ENCODE data around the gene MICAL3. TPM values are rescaled to one million over a fixed set of nuclear protein-coding genes. Genes with fewer than 3 reads are reported as not detected.

The MICAL3 gene
- total RNA-seq, 4 donors from 2014 or later: 6.0 to 9.8 (median 8.1) TPM

GRCh38 chr22:17807086-17807485 lies 217.3 kb downstream of the MICAL3 start:
- H3K4me1 ChIP-seq: peaks cover 21 to 22% of the 10 kb centered on the region in 2 donors
- in situ Hi-C loops (cut with MboI; ENCODE audit: low sequenced_read_pairs in 4 of 4): no loop called here
- H3K27me3 ChIP-seq: no peaks in the 10 kb centered on the region
- peaks cover 0 to 6% of the 10 kb centered on the region in 2 donors for H3K36me3 ChIP-seq
- DNase-seq (no peak), ATAC-seq (no peak)
- no peaks in the 10 kb centered on the region for H3K9me3 ChIP-seq
- H3K4me3 ChIP-seq: no peak overlapping the region
- TF ChIP-seq CTCF (IDR thresholded peaks at IDR 0.05 in 4 of 5, conservative IDR thresholded peaks at IDR 0.05 in 1 of 5) (no peak), POLR2A (IDR thresholded peaks at IDR 0.05) (no peak)
- H3K27ac ChIP-seq: peak overlapping the region; percentile 77 to 85 (median 82)
- intact Hi-C loops (cut with DNase I; ENCODE audit: low total_unique reads): no loop called here

- intact Hi-C loops (cut with DNase I; ENCODE audit: low total_unique reads) (no loop called here), in situ Hi-C loops (cut with MboI; ENCODE audit: low sequenced_read_pairs in 4 of 4) (no loop called here)
- H3K27me3 ChIP-seq: no peaks in the 10 kb centered on the region
- DNase-seq (no peak), ATAC-seq (no peak)
- no peaks in the 10 kb centered on the region for H3K9me3 ChIP-seq
- peaks cover 0 to 6% of the 10 kb centered on the region in 2 donors for H3K36me3 ChIP-seq
- TF ChIP-seq POLR2A (IDR thresholded peaks at IDR 0.05): no peak
- no peak for TF ChIP-seq CTCF (IDR thresholded peaks at IDR 0.05 in 4 of 5, conservative IDR thresholded peaks at IDR 0.05 in 1 of 5)
- peaks cover 21 to 22% of the 10 kb centered on the region in 2 donors for H3K4me1 ChIP-seq
- H3K4me3 ChIP-seq: no peak overlapping the region
- H3K27ac ChIP-seq: peak overlapping the region in 3 of 4 donors; percentile 77 to 85 (median 84)
Observed at GRCh38 chr22:17806437-17806836, 217.9 kb downstream of the MICAL3 start.

GRCh38 chr22:17804331-17805080 lies 219.9 kb downstream of the MICAL3 start:
- Histone ChIP-seq H3K36me3 (no peaks in the 10 kb centered on the region), H3K27ac (no peak overlapping the region), H3K4me3 (no peak overlapping the region), H3K9me3 (no peaks in the 10 kb centered on the region), H3K27me3 (no peaks in the 10 kb centered on the region), H3K4me1 (peaks cover 21 to 22% of the 10 kb centered on the region in 2 donors)
- TF ChIP-seq CTCF (IDR thresholded peaks at IDR 0.05 in 4 of 5, conservative IDR thresholded peaks at IDR 0.05 in 1 of 5) (no peak), POLR2A (IDR thresholded peaks at IDR 0.05) (no peak)
- in situ Hi-C loops (cut with MboI; ENCODE audit: low sequenced_read_pairs in 4 of 4): no loop called here
- ATAC-seq: no peak
- intact Hi-C loops (cut with DNase I; ENCODE audit: low total_unique reads): no loop called here
- no peak for DNase-seq

- no peaks in the 10 kb centered on the region for H3K27me3 ChIP-seq
- ATAC-seq: no peak
- H3K27ac ChIP-seq: no peak overlapping the region
- no peaks in the 10 kb centered on the region for H3K9me3 ChIP-seq
- H3K4me3 ChIP-seq: no peak overlapping the region
- TF ChIP-seq POLR2A (IDR thresholded peaks at IDR 0.05) (no peak), CTCF (IDR thresholded peaks at IDR 0.05 in 4 of 5, conservative IDR thresholded peaks at IDR 0.05 in 1 of 5) (no peak)
- in situ Hi-C loops (cut with MboI; ENCODE audit: low sequenced_read_pairs in 4 of 4): no loop called here
- intact Hi-C loops (cut with DNase I; ENCODE audit: low total_unique reads): no loop called here
- H3K36me3 ChIP-seq: no peaks in the 10 kb centered on the region
- H3K4me1 ChIP-seq: peaks cover 20 to 21% of the 10 kb centered on the region in 2 donors
- no peak for DNase-seq
Observed at GRCh38 chr22:17803609-17804270, 220.6 kb downstream of the MICAL3 start.
